GM18868 (cell line): ENCODE measurements around the gene SLC38A8.

ENCODE experiments used
- ATAC-seq: cut with Tn5 transposase; IDR thresholded peaks from one replicate; pipeline ENCODE4 v1.9.1; 2021; ENCODE audit warnings: mild to moderate bottlenecking, moderate library complexity; ENCODE audit not compliant: unreplicated experiment

Gene SLC38A8

GRCh38 chr16:84042308-84042878, at the start of gene SLC38A8:
TSS of gene SLC38A8 (minus strand) at chr16:84042795. CDS start at chr16:84042157, 638 bp downstream.
- ATAC-seq, result no peak

GRCh38 chr16:84091460-84091859, 48.9 kb upstream of the SLC38A8 start:
- no peak for ATAC-seq

GRCh38 chr16:84090211-84090610, 47.6 kb upstream of the SLC38A8 start:
- ATAC-seq, result no peak

GRCh38 chr16:84088695-84089395, 46.2 kb upstream of the SLC38A8 start:
- ATAC-seq, result peak; percentile 93

GRCh38 chr16:84087466-84088151, 45.0 kb upstream of the SLC38A8 start:
- ATAC-seq, result no peak

GRCh38 chr16:84087001-84087400, 44.4 kb upstream of the SLC38A8 start:
- no peak for ATAC-seq

GRCh38 chr16:84086341-84086740, 43.7 kb upstream of the SLC38A8 start:
- no peak for ATAC-seq

- no peak for ATAC-seq
These were observed 43.2 kb upstream of the SLC38A8 start for GRCh38 chr16:84085773-84086172.

GRCh38 chr16:84085271-84085667, 42.7 kb upstream of the SLC38A8 start:
- ATAC-seq, result no peak

- ATAC-seq, result peak; percentile 50
These were observed 42.1 kb upstream of the SLC38A8 start for GRCh38 chr16:84084570-84085270.

GRCh38 chr16:84082835-84083569, 40.4 kb upstream of the SLC38A8 start:
- ATAC-seq, result no peak

- no peak for ATAC-seq
These were observed 39.5 kb upstream of the SLC38A8 start for GRCh38 chr16:84082110-84082509.

- no peak for ATAC-seq
These were observed 38.9 kb upstream of the SLC38A8 start for GRCh38 chr16:84081446-84081989.

GRCh38 chr16:84080813-84081212, 38.2 kb upstream of the SLC38A8 start:
- no peak for ATAC-seq

- no peak for ATAC-seq
These were observed 37.8 kb upstream of the SLC38A8 start for GRCh38 chr16:84080378-84080777.

GRCh38 chr16:84079664-84080063, 37.1 kb upstream of the SLC38A8 start:
- no peak for ATAC-seq

GRCh38 chr16:84075376-84075775, 32.8 kb upstream of the SLC38A8 start:
- no peak for ATAC-seq

GRCh38 chr16:84074721-84075120, 32.1 kb upstream of the SLC38A8 start:
- no peak for ATAC-seq

- no peak for ATAC-seq
These were observed 29.4 kb upstream of the SLC38A8 start for GRCh38 chr16:84072014-84072413.

- ATAC-seq, result no peak
These were observed 28.5 kb upstream of the SLC38A8 start for GRCh38 chr16:84071121-84071520.

- ATAC-seq, result no peak
These were observed 26.9 kb upstream of the SLC38A8 start for GRCh38 chr16:84069540-84069939.
